HepG2 (cell line): ENCODE data around the gene LOC128125822.

ENCODE experiments used
- ATAC-seq: fragments of 200-7000 bp; cut with Tn5 transposase; 3 replicates; pipeline ENCODE4 v1.9.1; 2020; ENCODE audit warnings: mild to moderate bottlenecking, moderate library complexity
- BruUV-seq: library from RNA; stranded (reverse); fragments of 400-500 nt; replicated peaks from 2 replicates; lab custom pipeline; 2021; lab: Mats Ljungman, UMichigan
- CTCF ChIA-PET: fragments of 300-600 bp; formaldehyde crosslinking; extraction: SDS; loops from one replicate; lab custom pipeline; 2021; ENCODE audit warnings: low total read pairs, inconsistent platforms, low intra/inter-chr PET ratio; lab: Yijun Ruan, JAX
- POLR2A ChIA-PET: fragments of 350-600 bp; sonication (Branson Sonifier 250); formaldehyde crosslinking; loops from one replicate; lab custom pipeline; 2020; ENCODE audit warnings: antibody characterized with exemption, inconsistent platforms; lab: Yijun Ruan, JAX
- DNase-seq: peaks from one replicate; pipeline ENCODE4 v3.0.0-alpha.2; 2015; ENCODE audit warnings: low spot score
- FAIRE-seq: peaks from 3 replicates; lab custom pipeline; 2011; peaks lifted over from hg19 to GRCh38; lab: Jason Lieb, UNC
- H2AFZ ChIP-seq: one replicate; pipeline ENCODE4 v1.6.1; 2011; ENCODE audit warnings: low read length, inconsistent platforms
- H3K27ac ChIP-seq: fragments of 300-600 bp; 3 replicates; pipeline ENCODE4 v1.8.0; 2011; ENCODE audit warnings: mixed run types, mild to moderate bottlenecking, mixed read lengths, low read length, inconsistent platforms; ENCODE audit not compliant: insufficient read depth; ENCODE audit errors: extremely low read length
- H3K27me3 ChIP-seq, 2 experiments: fragments of 200-600 bp in 1 of 2; 2 replicates in 1 of 2; 3 replicates in 1 of 2; pipeline versions ENCODE4 v1.6.0 to v1.8.0; 2011; ENCODE audit warnings: low read length in 2 of 2, mild to moderate bottlenecking in 2 of 2, moderate library complexity in 2 of 2, inconsistent platforms in 1 of 2; ENCODE audit not compliant: insufficient read depth in 2 of 2, control insufficient read depth in 1 of 2
- H3K36me3 ChIP-seq, 2 experiments: fragments of 200-600 bp in 1 of 2; replicated peaks in 1 of 2; 2 replicates in 1 of 2; 3 replicates in 1 of 2; pipeline versions ENCODE4 v1.5.1 to v1.8.0; 2011; ENCODE audit warnings: low read length in 2 of 2, inconsistent platforms in 1 of 2; ENCODE audit not compliant: insufficient read depth in 2 of 2, control insufficient read depth in 1 of 2
- H3K4me1 ChIP-seq: 2 replicates; pipeline ENCODE4 v1.5.1; 2012; ENCODE audit warnings: low read length, inconsistent platforms; ENCODE audit not compliant: insufficient read depth
- H3K4me2 ChIP-seq: 2 replicates; pipeline ENCODE4 v1.6.0; 2011; ENCODE audit warnings: low read depth, low read length, inconsistent platforms
- H3K4me3 ChIP-seq, 3 experiments: fragments of 200-600 bp in 1 of 3; sonication (generic), shearing (Covaris generic) in 1 of 3; replicated peaks in 1 of 3; 2 replicates each; pipeline ENCODE4 v1.5.1; 2011 to 2016; ENCODE audit warnings: low read length in 3 of 3, inconsistent platforms in 2 of 3, low read depth in 2 of 3, mild to moderate bottlenecking in 2 of 3, control low read depth in 1 of 3, mixed read lengths in 1 of 3; ENCODE audit not compliant: insufficient read depth in 1 of 3
- H3K79me2 ChIP-seq: one replicate; pipeline ENCODE4 v1.6.1; 2011; ENCODE audit warnings: low read length, inconsistent platforms; ENCODE audit not compliant: insufficient read depth
- H3K9ac ChIP-seq: 2 replicates; pipeline ENCODE4 v1.6.0; 2011; ENCODE audit warnings: mild to moderate bottlenecking, low read depth, low read length, inconsistent platforms; ENCODE audit not compliant: insufficient read depth
- H3K9me3 ChIP-seq: 2 replicates; pipeline ENCODE4 v1.5.1; 2012; ENCODE audit warnings: mild to moderate bottlenecking, low read length
- H4K20me1 ChIP-seq: 2 replicates; pipeline ENCODE4 v1.6.0; 2011; ENCODE audit warnings: inconsistent platforms, mild to moderate bottlenecking, low read length, moderate library complexity; ENCODE audit not compliant: insufficient read depth
- LCORL ChIP-seq, 2 experiments: fragments of 450-650 bp in 1 of 2; sonication (generic) in 1 of 2; formaldehyde crosslinking in 1 of 2; IDR thresholded peaks; 2 replicates each; pipeline versions ENCODE4 v1.5.0 to v1.6.1; 2017 to 2020; ENCODE audit warnings: antibody characterized with exemption in 1 of 2, missing genetic modification reagents in 1 of 2
- PAX8 ChIP-seq: sonication (generic); formaldehyde crosslinking; IDR thresholded peaks from 2 replicates; pipeline ENCODE4 v1.8.0; 2022; ENCODE audit warnings: mild to moderate bottlenecking, missing genetic modification reagents, borderline replicate concordance
- PAXIP1 ChIP-seq: sonication (generic); formaldehyde crosslinking; conservative IDR thresholded peaks from 2 replicates; pipeline ENCODE4 v1.4.0; 2020; ENCODE audit warnings: mild to moderate bottlenecking, missing genetic modification reagents, moderate library complexity
- ZNF30 ChIP-seq: sonication (generic); formaldehyde crosslinking; IDR thresholded peaks from 2 replicates; pipeline ENCODE4 v1.5.0; 2020; ENCODE audit warnings: mild to moderate bottlenecking, missing genetic modification reagents
- ZNF530 ChIP-seq: sonication (generic); formaldehyde crosslinking; IDR thresholded peaks from 2 replicates; pipeline ENCODE4 v1.5.0; 2020; ENCODE audit warnings: low read depth, mild to moderate bottlenecking, missing genetic modification reagents
- ZNF670 ChIP-seq: sonication (generic); formaldehyde crosslinking; IDR thresholded peaks from 2 replicates; pipeline ENCODE4 v1.8.0; 2022; ENCODE audit warnings: mild to moderate bottlenecking, missing genetic modification reagents, borderline replicate concordance
- WGBS: methylation state at CpG from one replicate; pipeline ENCODE4 v1.1.6; 2017; ENCODE audit warnings: low lambda C conversion rate; 5-methylcytosine and 5-hydroxymethylcytosine counted together
- in situ Hi-C: cut with HindIII; loops from 2 replicates; pipeline ENCODE4 v1.10.0; 2017; ENCODE audit warnings: low pct_unique_long_range_greater_than_20kb; ENCODE audit not compliant: extremely low pct_ligation_motif_present
- intact Hi-C: fragments of 100-400 bp; cut with micrococcal nuclease; formaldehyde crosslinking; loops from one replicate; pipeline ENCODE4 v1.10.0; 2022; ENCODE audit not compliant: unreplicated experiment
- TF ChIP-seq, protein P1 (sequence below): sonication (generic); formaldehyde crosslinking; conservative IDR thresholded peaks from 2 replicates; pipeline ENCODE4 v1.4.0; 2020; ENCODE audit warnings: missing genetic modification reagents
- TF ChIP-seq, protein P2 (sequence below): sonication (generic); formaldehyde crosslinking; IDR thresholded peaks from 2 replicates; pipeline ENCODE4 v1.4.0; 2020; ENCODE audit warnings: missing genetic modification reagents

LOC128125822 gene

GRCh38 chr6:63565727-63566596, 6.3 kb upstream of the LOC128125822 start (continued):
- TF ChIP-seq ZNF30 (CRISPR knock-in tag), result 0 out of 2 replicates have a peak, but pooled peaks have one; percentile 74
- no peak for TF ChIP-seq PAXIP1 (CRISPR knock-in tag)
- 0 out of 2 replicates have a peak, but pooled peaks have one; percentile 54 for TF ChIP-seq ZNF670 (CRISPR knock-in tag)

DNA sequence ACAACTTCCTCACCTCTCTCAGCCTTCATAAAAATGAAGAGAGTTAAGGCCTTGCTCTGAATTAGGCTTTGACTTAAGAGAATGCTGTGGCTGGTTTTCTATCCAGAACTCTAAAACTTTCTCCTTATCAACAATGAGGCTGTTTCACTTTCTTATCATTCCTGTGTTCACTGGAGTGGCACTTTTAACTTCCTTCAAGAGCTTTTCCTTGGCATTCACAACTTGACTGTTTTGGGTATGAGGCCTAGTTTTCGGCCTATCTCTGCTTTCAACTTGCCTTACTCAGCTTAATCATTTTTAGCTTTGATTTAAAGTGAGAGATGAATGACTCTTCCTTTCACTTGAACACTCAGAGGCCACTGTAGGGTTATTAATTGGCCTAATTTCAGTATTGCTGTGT, 4.3 kb upstream of the LOC128125822 start:
- H3K79me2 ChIP-seq, result peaks cover 88% of the 10 kb centered on the region
- TF ChIP-seq LCORL (IDR thresholded peaks at IDR 0.05), result no peak
- 0 out of 2 replicates have a peak, but pooled peaks have one; percentile 24 for TF ChIP-seq LCORL (CRISPR knock-in tag; IDR thresholded peaks at IDR 0.05)
- no peak for TF ChIP-seq PAX8 (CRISPR knock-in tag)
- TF ChIP-seq, protein P1, sequence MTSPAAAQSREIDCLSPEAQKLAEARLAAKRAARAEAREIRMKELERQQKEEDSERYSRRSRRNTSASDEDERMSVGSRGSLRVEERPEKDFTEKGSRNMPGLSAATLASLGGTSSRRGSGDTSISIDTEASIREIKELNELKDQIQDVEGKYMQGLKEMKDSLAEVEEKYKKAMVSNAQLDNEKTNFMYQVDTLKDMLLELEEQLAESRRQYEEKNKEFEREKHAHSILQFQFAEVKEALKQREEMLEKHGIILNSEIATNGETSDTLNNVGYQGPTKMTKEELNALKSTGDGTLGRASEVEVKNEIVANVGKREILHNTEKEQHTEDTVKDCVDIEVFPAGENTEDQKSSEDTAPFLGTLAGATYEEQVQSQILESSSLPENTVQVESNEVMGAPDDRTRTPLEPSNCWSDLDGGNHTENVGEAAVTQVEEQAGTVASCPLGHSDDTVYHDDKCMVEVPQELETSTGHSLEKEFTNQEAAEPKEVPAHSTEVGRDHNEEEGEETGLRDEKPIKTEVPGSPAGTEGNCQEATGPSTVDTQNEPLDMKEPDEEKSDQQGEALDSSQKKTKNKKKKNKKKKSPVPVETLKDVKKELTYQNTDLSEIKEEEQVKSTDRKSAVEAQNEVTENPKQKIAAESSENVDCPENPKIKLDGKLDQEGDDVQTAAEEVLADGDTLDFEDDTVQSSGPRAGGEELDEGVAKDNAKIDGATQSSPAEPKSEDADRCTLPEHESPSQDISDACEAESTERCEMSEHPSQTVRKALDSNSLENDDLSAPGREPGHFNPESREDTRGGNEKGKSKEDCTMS, result no peak
- TF ChIP-seq, protein P2, sequence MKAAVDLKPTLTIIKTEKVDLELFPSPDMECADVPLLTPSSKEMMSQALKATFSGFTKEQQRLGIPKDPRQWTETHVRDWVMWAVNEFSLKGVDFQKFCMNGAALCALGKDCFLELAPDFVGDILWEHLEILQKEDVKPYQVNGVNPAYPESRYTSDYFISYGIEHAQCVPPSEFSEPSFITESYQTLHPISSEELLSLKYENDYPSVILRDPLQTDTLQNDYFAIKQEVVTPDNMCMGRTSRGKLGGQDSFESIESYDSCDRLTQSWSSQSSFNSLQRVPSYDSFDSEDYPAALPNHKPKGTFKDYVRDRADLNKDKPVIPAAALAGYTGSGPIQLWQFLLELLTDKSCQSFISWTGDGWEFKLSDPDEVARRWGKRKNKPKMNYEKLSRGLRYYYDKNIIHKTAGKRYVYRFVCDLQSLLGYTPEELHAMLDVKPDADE (CRISPR knock-in tag), result no peak
- TF ChIP-seq ZNF530 (CRISPR knock-in tag), result no peak
- ATAC-seq, result no peak
- no peak overlapping the region for H3K4me3 ChIP-seq
- no peak overlapping the region for H3K9ac ChIP-seq
- no peak overlapping the region for H2AFZ ChIP-seq
- H3K27me3 ChIP-seq, result no peaks in the 10 kb centered on the region
- ChIA-PET POLR2A (interaction anchor here (1.9 kb wide), 1 partner anchor 12 kb away, joined by 6 read pairs; no protein-coding TSS in a partner anchor), CTCF (no interaction called here)
- in situ Hi-C loops (no loop called here), intact Hi-C loops (no loop called here)
- peaks cover 91% of the 10 kb centered on the region for H3K4me1 ChIP-seq
- FAIRE-seq, result no peak
- 98% methylated on average over 1 of the region's 1 CpG for WGBS
- no TSS peak for BruUV-seq
- H3K27ac ChIP-seq, result peak overlapping the region; percentile 1
- no peaks in the 10 kb centered on the region for H4K20me1 ChIP-seq
- no peaks in the 10 kb centered on the region; a peak in 2 of 5 replicates for H3K36me3 ChIP-seq
- no peak overlapping the region for H3K4me2 ChIP-seq
- DNase-seq, result no peak
- H3K9me3 ChIP-seq, result no peaks in the 10 kb centered on the region
